ENCODE measurements around the gene C1QTNF2. TPM values are rescaled to one million over a fixed set of nuclear protein-coding genes. Genes with fewer than 3 reads are reported as not detected.

The C1QTNF2 gene
- total RNA-seq, 1 donor from 2014 or later = 1.6 TPM

- peak overlapping the region; percentile 88 for H3K27ac ChIP-seq
- no peaks in the 10 kb centered on the region for H3K9me3 ChIP-seq
- ATAC-seq (no peak), DNase-seq (no peak)
- H3K4me1 ChIP-seq = peaks cover 14% of the 10 kb centered on the region
- no peaks in the 10 kb centered on the region for H3K27me3 ChIP-seq (ENCODE audit: low read depth)
- intact Hi-C loops (cut with DNase I) = no loop called here
- TF ChIP-seq, protein P1, sequence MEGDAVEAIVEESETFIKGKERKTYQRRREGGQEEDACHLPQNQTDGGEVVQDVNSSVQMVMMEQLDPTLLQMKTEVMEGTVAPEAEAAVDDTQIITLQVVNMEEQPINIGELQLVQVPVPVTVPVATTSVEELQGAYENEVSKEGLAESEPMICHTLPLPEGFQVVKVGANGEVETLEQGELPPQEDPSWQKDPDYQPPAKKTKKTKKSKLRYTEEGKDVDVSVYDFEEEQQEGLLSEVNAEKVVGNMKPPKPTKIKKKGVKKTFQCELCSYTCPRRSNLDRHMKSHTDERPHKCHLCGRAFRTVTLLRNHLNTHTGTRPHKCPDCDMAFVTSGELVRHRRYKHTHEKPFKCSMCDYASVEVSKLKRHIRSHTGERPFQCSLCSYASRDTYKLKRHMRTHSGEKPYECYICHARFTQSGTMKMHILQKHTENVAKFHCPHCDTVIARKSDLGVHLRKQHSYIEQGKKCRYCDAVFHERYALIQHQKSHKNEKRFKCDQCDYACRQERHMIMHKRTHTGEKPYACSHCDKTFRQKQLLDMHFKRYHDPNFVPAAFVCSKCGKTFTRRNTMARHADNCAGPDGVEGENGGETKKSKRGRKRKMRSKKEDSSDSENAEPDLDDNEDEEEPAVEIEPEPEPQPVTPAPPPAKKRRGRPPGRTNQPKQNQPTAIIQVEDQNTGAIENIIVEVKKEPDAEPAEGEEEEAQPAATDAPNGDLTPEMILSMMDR (IDR thresholded peaks at IDR 0.05) = no peak
- no peaks in the 10 kb centered on the region for H3K36me3 ChIP-seq
- H3K4me3 ChIP-seq = peak overlapping the region; percentile 86
Measured at GRCh38 chr5:160310552-160311295, 59.7 kb downstream of the C1QTNF2 start.

DNA sequence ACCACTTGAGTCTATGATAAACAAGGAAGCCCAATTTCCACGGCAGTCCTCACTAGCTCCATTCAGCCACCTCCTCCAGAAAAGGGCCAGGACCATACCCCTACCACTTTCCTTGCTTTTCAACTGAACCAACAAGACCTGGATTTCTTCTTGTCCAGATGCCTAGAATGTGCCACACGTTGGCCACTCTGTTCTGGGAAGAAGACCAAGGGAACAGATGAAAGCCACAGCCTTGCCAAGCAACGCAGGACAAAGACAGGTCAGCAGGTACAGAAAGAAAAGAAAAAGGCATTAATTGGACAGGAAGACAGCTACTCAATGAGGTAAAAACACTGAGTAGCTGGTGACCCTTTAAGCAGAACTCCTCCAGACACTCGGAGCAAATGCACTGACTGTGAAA is 60.3 kb downstream of the C1QTNF2 start:
- TF ChIP-seq, protein P1 (IDR thresholded peaks at IDR 0.05) = no peak
- H3K27me3 ChIP-seq (ENCODE audit: low read depth) = no peaks in the 10 kb centered on the region
- intact Hi-C loops (cut with DNase I) = no loop called here
- H3K9me3 ChIP-seq = no peaks in the 10 kb centered on the region
- H3K4me3 ChIP-seq = no peak overlapping the region
- no peak overlapping the region for H3K27ac ChIP-seq
- no peaks in the 10 kb centered on the region for H3K36me3 ChIP-seq
- DNase-seq (no peak), ATAC-seq (no peak)
- peaks cover 14% of the 10 kb centered on the region for H3K4me1 ChIP-seq

DNA sequence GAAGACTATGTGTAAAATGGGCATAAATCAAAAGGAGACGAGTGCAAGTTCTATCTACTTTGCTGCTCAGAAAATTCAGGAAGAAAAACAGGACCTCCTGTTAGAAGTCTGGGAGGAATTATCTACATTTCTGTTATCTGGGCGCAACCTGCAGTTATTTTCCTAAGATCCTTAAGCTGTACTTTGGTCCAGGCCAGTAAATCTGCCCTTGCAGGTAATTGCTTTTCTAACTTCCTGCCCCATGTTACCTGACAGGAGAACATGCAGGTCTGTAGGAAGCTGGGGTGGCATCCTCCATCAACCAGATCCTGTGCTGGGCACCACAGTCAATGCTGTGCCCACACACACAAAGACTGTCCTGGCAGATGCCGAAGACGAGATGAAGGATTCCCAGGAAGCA is 63.7 kb downstream of the C1QTNF2 start:
- no peaks in the 10 kb centered on the region for H3K27me3 ChIP-seq (ENCODE audit: low read depth)
- H3K27ac ChIP-seq = no peak overlapping the region
- ATAC-seq (no peak), DNase-seq (no peak)
- peaks cover 10% of the 10 kb centered on the region for H3K4me1 ChIP-seq
- no peaks in the 10 kb centered on the region for H3K9me3 ChIP-seq
- intact Hi-C loops (cut with DNase I) = no loop called here
- no peak overlapping the region for H3K4me3 ChIP-seq
- H3K36me3 ChIP-seq = peaks cover 7% of the 10 kb centered on the region
- TF ChIP-seq, protein P1 (IDR thresholded peaks at IDR 0.05) = no peak

DNA sequence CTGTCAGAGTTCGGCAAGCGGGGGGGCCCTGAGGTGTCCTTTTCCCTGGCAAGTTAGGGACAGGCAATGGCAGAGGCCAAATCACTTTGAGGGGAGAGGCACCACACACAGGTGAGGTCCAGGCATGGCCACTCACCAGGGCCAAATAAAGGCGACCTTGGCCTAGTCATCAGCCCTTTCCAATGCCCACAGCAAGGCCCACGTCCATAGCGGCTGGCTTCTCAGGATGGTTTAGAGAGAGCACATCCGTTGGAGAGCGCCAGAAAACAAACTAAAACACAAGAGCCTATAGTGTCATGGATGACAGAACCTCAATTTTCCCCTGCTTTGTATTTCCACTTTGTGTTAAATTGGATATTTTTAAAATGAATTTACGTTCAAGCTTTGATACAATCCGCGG is 65.1 kb downstream of the C1QTNF2 start:
- intact Hi-C loops (cut with DNase I) = no loop called here
- DNase-seq (no peak), ATAC-seq (no peak)
- Histone ChIP-seq H3K27ac (no peak overlapping the region), H3K36me3 (peaks cover 7% of the 10 kb centered on the region), H3K4me3 (no peak overlapping the region), H3K9me3 (no peaks in the 10 kb centered on the region), H3K4me1 (peaks cover 4% of the 10 kb centered on the region), H3K27me3 (ENCODE audit: low read depth) (no peaks in the 10 kb centered on the region)
- TF ChIP-seq, protein P1 (IDR thresholded peaks at IDR 0.05) = no peak

DNA sequence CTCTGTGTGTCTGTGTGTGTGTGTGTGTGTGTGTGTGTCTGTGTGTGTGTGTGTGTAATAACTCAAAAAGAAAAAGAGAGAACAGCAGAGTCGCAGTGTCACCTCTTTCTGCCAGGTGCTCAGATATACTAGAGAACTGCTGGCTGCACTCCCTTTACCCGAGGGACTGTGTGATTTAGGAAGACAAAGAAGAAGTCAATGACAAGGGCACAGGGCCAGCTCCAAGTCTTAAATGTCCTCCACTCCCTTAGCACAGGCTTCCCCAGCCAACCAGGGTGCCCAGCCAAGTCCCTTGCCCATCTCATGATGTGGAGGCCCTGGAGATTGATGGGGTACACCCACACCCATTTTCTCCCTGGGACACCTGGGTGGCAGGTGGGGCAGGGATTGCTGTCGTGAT is 66.7 kb downstream of the C1QTNF2 start:
- DNase-seq = no peak
- peaks cover 7% of the 10 kb centered on the region for H3K36me3 ChIP-seq
- H3K9me3 ChIP-seq = no peaks in the 10 kb centered on the region
- H3K27me3 ChIP-seq (ENCODE audit: low read depth) = no peaks in the 10 kb centered on the region
- H3K27ac ChIP-seq = no peak overlapping the region
- ATAC-seq = no peak
- TF ChIP-seq, protein P1 (IDR thresholded peaks at IDR 0.05) = no peak
- peaks cover 4% of the 10 kb centered on the region for H3K4me1 ChIP-seq
- H3K4me3 ChIP-seq = no peak overlapping the region
- intact Hi-C loops (cut with DNase I) = no loop called here

Data from lower lobe of right lung (tissue), 2 donors.